ENCODE measurements around the gene SREBF1. TPM values are rescaled to one million over a fixed set of nuclear protein-coding genes. Genes with fewer than 3 reads are reported as not detected.

The SREBF1 gene
- total RNA-seq, 2 donors from 2014 or later: 55.8 to 73.5 TPM

- H3K27ac Mint-ChIP-seq: peak overlapping the region in 1 of 2 donors; percentile 25
- H3K36me3 Mint-ChIP-seq: no peaks in the 10 kb centered on the region
- H3K27me3 Mint-ChIP-seq: no peaks in the 10 kb centered on the region
- ATAC-seq (no peak), DNase-seq (ENCODE audit: low spot score) (no peak)
- no peak overlapping the region for H3K4me3 Mint-ChIP-seq
- peaks cover 27 to 28% of the 10 kb centered on the region in 2 donors for H3K4me1 Mint-ChIP-seq (ENCODE audit: low read depth in 2 of 2)
- no peaks in the 10 kb centered on the region for H3K9me3 Mint-ChIP-seq
Observed at GRCh38 chr17:17789828-17790636, 46.8 kb downstream of the SREBF1 start.

- DNase-seq (ENCODE audit: low spot score): no peak
- no peaks in the 10 kb centered on the region for H3K27me3 Mint-ChIP-seq
- no peak for ATAC-seq
- peaks cover 32% of the 10 kb centered on the region in 2 donors for H3K4me1 Mint-ChIP-seq (ENCODE audit: low read depth in 2 of 2)
- peak overlapping the region in 1 of 2 donors; percentile 25 for H3K27ac Mint-ChIP-seq
- H3K36me3 Mint-ChIP-seq: no peaks in the 10 kb centered on the region
- H3K4me3 Mint-ChIP-seq: no peak overlapping the region
- no peaks in the 10 kb centered on the region for H3K9me3 Mint-ChIP-seq
Observed at GRCh38 chr17:17789410-17789809, 47.4 kb downstream of the SREBF1 start.

- H3K27me3 Mint-ChIP-seq: no peaks in the 10 kb centered on the region
- no peak for ATAC-seq
- no peaks in the 10 kb centered on the region for H3K9me3 Mint-ChIP-seq
- H3K4me3 Mint-ChIP-seq: no peak overlapping the region
- peaks cover 30 to 31% of the 10 kb centered on the region in 2 donors for H3K4me1 Mint-ChIP-seq (ENCODE audit: low read depth in 2 of 2)
- H3K36me3 Mint-ChIP-seq: no peaks in the 10 kb centered on the region
- DNase-seq (ENCODE audit: low spot score): no peak
- peak overlapping the region in 1 of 2 donors; percentile 25 for H3K27ac Mint-ChIP-seq
Observed at GRCh38 chr17:17788967-17789366, 47.8 kb downstream of the SREBF1 start.

GRCh38 chr17:17787568-17787967 is 49.2 kb downstream of the SREBF1 start:
- H3K4me1 Mint-ChIP-seq (ENCODE audit: low read depth in 2 of 2): peaks cover 17 to 20% of the 10 kb centered on the region in 2 donors

GRCh38 chr17:17786998-17787397 is 49.8 kb downstream of the SREBF1 start:
- Mint-ChIP-seq H3K27ac (no peak overlapping the region), H3K27me3 (no peaks in the 10 kb centered on the region), H3K36me3 (no peaks in the 10 kb centered on the region), H3K4me3 (no peak overlapping the region), H3K4me1 (ENCODE audit: low read depth in 2 of 2) (peaks cover 11 to 17% of the 10 kb centered on the region in 2 donors), H3K9me3 (no peaks in the 10 kb centered on the region)
- ATAC-seq (no peak), DNase-seq (ENCODE audit: low spot score) (no peak)

More at GRCh38 chr17:17787568-17787967, 49.2 kb downstream of the SREBF1 start:
- no peak overlapping the region for H3K27ac Mint-ChIP-seq
- no peaks in the 10 kb centered on the region for H3K36me3 Mint-ChIP-seq
- DNase-seq (ENCODE audit: low spot score): no peak
- no peaks in the 10 kb centered on the region for H3K9me3 Mint-ChIP-seq
- no peaks in the 10 kb centered on the region for H3K27me3 Mint-ChIP-seq
- ATAC-seq: no peak
- H3K4me3 Mint-ChIP-seq: no peak overlapping the region

- H3K27me3 Mint-ChIP-seq: peaks cover 0 to 3% of the 10 kb centered on the region in 2 donors
- H3K9me3 Mint-ChIP-seq: no peaks in the 10 kb centered on the region
- peak overlapping the region in 1 of 2 donors; percentile 36 for H3K27ac Mint-ChIP-seq
- no peaks in the 10 kb centered on the region for H3K36me3 Mint-ChIP-seq
- ATAC-seq (no peak), DNase-seq (ENCODE audit: low spot score) (no peak)
- H3K4me3 Mint-ChIP-seq: peak overlapping the region; percentile 10
- H3K4me1 Mint-ChIP-seq (ENCODE audit: low read depth in 2 of 2): peaks cover 13 to 16% of the 10 kb centered on the region in 2 donors
Observed at GRCh38 chr17:17785407-17785806, 51.4 kb downstream of the SREBF1 start.

- Mint-ChIP-seq H3K27me3 (peaks cover 0 to 3% of the 10 kb centered on the region in 2 donors), H3K9me3 (no peaks in the 10 kb centered on the region), H3K27ac (no peak overlapping the region), H3K4me1 (ENCODE audit: low read depth in 2 of 2) (peaks cover 13 to 16% of the 10 kb centered on the region in 2 donors), H3K36me3 (no peaks in the 10 kb centered on the region), H3K4me3 (peak overlapping the region; percentile 10)
- ATAC-seq (no peak), DNase-seq (ENCODE audit: low spot score) (no peak)
Observed at GRCh38 chr17:17784657-17785267, 52.0 kb downstream of the SREBF1 start.

- Mint-ChIP-seq H3K27me3 (peaks cover 0 to 3% of the 10 kb centered on the region in 2 donors), H3K27ac (no peak overlapping the region), H3K36me3 (no peaks in the 10 kb centered on the region), H3K4me3 (peak overlapping the region; percentile 78), H3K9me3 (no peaks in the 10 kb centered on the region), H3K4me1 (ENCODE audit: low read depth in 2 of 2) (peaks cover 13 to 16% of the 10 kb centered on the region in 2 donors)
- ATAC-seq (no peak), DNase-seq (ENCODE audit: low spot score) (no peak)
Observed at GRCh38 chr17:17783825-17784656, 52.7 kb downstream of the SREBF1 start.

GRCh38 chr17:17783116-17783824 is 53.5 kb downstream of the SREBF1 start:
- no peak for DNase-seq (ENCODE audit: low spot score)
- H3K27ac Mint-ChIP-seq: no peak overlapping the region
- peak; percentile 65 to 71 for ATAC-seq

GRCh38 chr17:17782523-17783115 is 54.2 kb downstream of the SREBF1 start:
- no peak for DNase-seq (ENCODE audit: low spot score)
- Mint-ChIP-seq H3K36me3 (no peaks in the 10 kb centered on the region), H3K4me1 (ENCODE audit: low read depth in 2 of 2) (peaks cover 13 to 16% of the 10 kb centered on the region in 2 donors), H3K27me3 (peaks cover 0 to 3% of the 10 kb centered on the region in 2 donors), H3K9me3 (no peaks in the 10 kb centered on the region), H3K4me3 (peak overlapping the region; percentile 65), H3K27ac (no peak overlapping the region)
- ATAC-seq: peak in 1 of 2 donors; percentile 1

More at GRCh38 chr17:17783116-17783824, 53.5 kb downstream of the SREBF1 start:
- Mint-ChIP-seq H3K4me1 (ENCODE audit: low read depth in 2 of 2) (peaks cover 13 to 16% of the 10 kb centered on the region in 2 donors), H3K36me3 (no peaks in the 10 kb centered on the region), H3K9me3 (no peaks in the 10 kb centered on the region), H3K27me3 (peaks cover 0 to 3% of the 10 kb centered on the region in 2 donors), H3K4me3 (peak overlapping the region; percentile 78)

- Mint-ChIP-seq H3K36me3 (no peaks in the 10 kb centered on the region), H3K27ac (no peak overlapping the region), H3K4me1 (ENCODE audit: low read depth in 2 of 2) (peaks cover 13 to 16% of the 10 kb centered on the region in 2 donors), H3K27me3 (peaks cover 0 to 3% of the 10 kb centered on the region in 2 donors), H3K4me3 (peak overlapping the region; percentile 47), H3K9me3 (no peaks in the 10 kb centered on the region)
- ATAC-seq: peak; percentile 36 to 64
- no peak for DNase-seq (ENCODE audit: low spot score)
Observed at GRCh38 chr17:17781591-17782496, 54.9 kb downstream of the SREBF1 start.
